ENCODE data around the gene TMEM121.

Gene TMEM121

GRCh38 chr14:105503935-105504692 is 22.3 kb upstream of the TMEM121 start:
- no peak for DNase-seq (ENCODE audit: extremely low read depth, low read depth)
- no peak overlapping the region for H3K4me3 ChIP-seq (replicated peaks; ENCODE audit: low read depth, low read length)
- TF ChIP-seq, protein P1, sequence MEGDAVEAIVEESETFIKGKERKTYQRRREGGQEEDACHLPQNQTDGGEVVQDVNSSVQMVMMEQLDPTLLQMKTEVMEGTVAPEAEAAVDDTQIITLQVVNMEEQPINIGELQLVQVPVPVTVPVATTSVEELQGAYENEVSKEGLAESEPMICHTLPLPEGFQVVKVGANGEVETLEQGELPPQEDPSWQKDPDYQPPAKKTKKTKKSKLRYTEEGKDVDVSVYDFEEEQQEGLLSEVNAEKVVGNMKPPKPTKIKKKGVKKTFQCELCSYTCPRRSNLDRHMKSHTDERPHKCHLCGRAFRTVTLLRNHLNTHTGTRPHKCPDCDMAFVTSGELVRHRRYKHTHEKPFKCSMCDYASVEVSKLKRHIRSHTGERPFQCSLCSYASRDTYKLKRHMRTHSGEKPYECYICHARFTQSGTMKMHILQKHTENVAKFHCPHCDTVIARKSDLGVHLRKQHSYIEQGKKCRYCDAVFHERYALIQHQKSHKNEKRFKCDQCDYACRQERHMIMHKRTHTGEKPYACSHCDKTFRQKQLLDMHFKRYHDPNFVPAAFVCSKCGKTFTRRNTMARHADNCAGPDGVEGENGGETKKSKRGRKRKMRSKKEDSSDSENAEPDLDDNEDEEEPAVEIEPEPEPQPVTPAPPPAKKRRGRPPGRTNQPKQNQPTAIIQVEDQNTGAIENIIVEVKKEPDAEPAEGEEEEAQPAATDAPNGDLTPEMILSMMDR (IDR thresholded peaks at IDR 0.05; ENCODE audit: low read depth, low read length, missing control alignments), result no peak

DNA sequence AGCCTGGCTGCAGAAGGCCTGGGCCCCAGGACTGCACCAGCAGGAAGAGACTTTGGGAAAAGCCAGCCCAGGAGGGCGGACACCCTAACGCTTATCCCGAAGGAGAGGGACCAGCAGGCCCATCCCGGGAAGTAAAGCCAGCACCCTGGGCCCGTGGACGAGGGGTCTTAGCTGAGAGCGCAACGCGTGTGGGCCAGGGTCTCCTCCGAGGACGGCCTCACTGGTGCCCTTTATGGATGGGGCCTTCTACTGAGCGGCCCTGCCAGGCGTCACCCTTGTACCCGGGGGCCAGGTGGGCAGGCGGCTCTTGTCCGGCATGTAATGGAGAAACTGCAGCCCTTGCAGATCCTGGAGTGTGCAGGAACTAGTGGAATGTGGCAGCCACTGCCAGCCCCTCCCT is 21.3 kb upstream of the TMEM121 start:
- H3K4me3 ChIP-seq (replicated peaks; ENCODE audit: low read depth, low read length), result no peak overlapping the region
- no peak for DNase-seq (ENCODE audit: extremely low read depth, low read depth)
- TF ChIP-seq, protein P1 (IDR thresholded peaks at IDR 0.05; ENCODE audit: low read depth, low read length, missing control alignments), result no peak

DNA sequence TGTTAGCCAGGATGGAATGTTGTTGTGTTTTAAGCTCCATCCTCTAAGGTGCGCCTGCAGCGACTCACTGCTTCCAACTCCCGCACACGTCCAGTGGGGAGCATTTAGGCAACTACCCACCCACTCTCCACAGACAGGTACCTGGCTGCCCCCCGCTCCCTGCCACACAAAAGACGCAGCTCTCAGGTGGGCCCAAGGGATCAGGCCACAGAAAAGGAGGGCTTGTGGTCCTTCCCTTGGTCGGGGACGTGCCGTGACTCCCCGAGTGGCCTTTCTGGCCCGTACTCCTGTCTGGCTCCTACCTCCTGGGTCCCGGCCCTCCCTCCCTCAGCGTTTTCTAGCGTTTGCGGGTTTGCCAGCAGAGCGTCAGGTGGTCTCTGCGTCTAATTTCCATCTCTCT is 19.1 kb upstream of the TMEM121 start:
- DNase-seq (ENCODE audit: extremely low read depth, low read depth), result no peak
- TF ChIP-seq, protein P1 (IDR thresholded peaks at IDR 0.05; ENCODE audit: low read depth, low read length, missing control alignments), result no peak
- no peak overlapping the region for H3K4me3 ChIP-seq (replicated peaks; ENCODE audit: low read depth, low read length)

- TF ChIP-seq, protein P1 (IDR thresholded peaks at IDR 0.05; ENCODE audit: low read depth, low read length, missing control alignments), result no peak
- no peak overlapping the region for H3K4me3 ChIP-seq (replicated peaks; ENCODE audit: low read depth, low read length)
- no peak for DNase-seq (ENCODE audit: extremely low read depth, low read depth)
Observed at GRCh38 chr14:105508069-105508468, 18.3 kb upstream of the TMEM121 start.

DNA sequence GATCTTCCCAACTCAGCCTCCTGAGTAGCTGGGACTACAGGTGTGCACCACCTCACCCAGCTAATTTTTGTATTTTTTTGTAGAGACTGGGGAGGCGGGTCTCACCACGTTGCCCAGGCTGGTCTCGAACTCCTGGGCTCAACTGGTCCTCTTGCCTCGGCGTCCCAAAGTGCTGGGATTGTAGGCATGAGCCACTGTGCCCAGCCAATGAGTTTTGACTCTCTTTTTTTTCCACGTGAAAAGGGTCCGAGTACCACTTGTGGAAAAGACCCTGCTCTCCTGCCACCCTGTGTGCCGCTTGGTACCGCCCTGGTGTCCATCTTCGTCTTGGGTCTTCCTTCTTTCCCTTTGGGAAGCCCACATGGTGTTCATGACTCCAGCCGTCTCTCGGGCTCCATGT is 17.8 kb upstream of the TMEM121 start:
- no peak overlapping the region for H3K4me3 ChIP-seq (replicated peaks; ENCODE audit: low read depth, low read length)
- TF ChIP-seq, protein P1 (IDR thresholded peaks at IDR 0.05; ENCODE audit: low read depth, low read length, missing control alignments), result no peak
- DNase-seq (ENCODE audit: extremely low read depth, low read depth), result no peak

- H3K4me3 ChIP-seq (replicated peaks; ENCODE audit: low read depth, low read length), result no peak overlapping the region
- DNase-seq (ENCODE audit: extremely low read depth, low read depth), result no peak
- TF ChIP-seq, protein P1 (IDR thresholded peaks at IDR 0.05; ENCODE audit: low read depth, low read length, missing control alignments), result no peak
Observed at GRCh38 chr14:105517096-105517495, 9.3 kb upstream of the TMEM121 start.

All from HFF-Myc (cell line).